WTC11 (cell line): ENCODE results near the gene NFX1. TPM values are rescaled to one million over a fixed set of nuclear protein-coding genes. Genes with fewer than 3 reads are reported as not detected.

Source experiments
- ATAC-seq: fragments of 200-7000 bp; cut with Tn5 transposase; 2 replicates; pipeline ENCODE4 v1.10.0; 2021; ENCODE audit warnings: mild to moderate bottlenecking, moderate library complexity
- CTCF ChIA-PET: fragments of 300-600 bp; sonication (Branson Sonifier 250); formaldehyde crosslinking; loops from one replicate; lab custom pipeline; 2021; ENCODE audit warnings: antibody characterized with exemption; lab: Charles Lee
- POLR2A ChIA-PET: fragments of 350-600 bp; sonication (Branson Sonifier 250); formaldehyde crosslinking; loops from one replicate; lab custom pipeline; 2021; ENCODE audit warnings: antibody characterized with exemption; lab: Charles Lee
- DNase-seq: peaks from one replicate; pipeline ENCODE4 v3.0.0; 2021; ENCODE audit warnings: low spot score
- H3K27ac Mint-ChIP-seq: 2 replicates; pipeline ENCODE4 v1.8.0; 2021; ENCODE audit warnings: mixed read lengths
- H3K27me3 Mint-ChIP-seq: 2 replicates; pipeline ENCODE4 v1.8.0; 2021; ENCODE audit warnings: low read depth, mild to moderate bottlenecking, moderate library complexity, mixed read lengths
- H3K36me3 Mint-ChIP-seq: 2 replicates; pipeline ENCODE4 v1.8.0; 2021; ENCODE audit warnings: mixed read lengths
- H3K4me1 Mint-ChIP-seq: 2 replicates; pipeline ENCODE4 v1.8.0; 2022; ENCODE audit warnings: mixed read lengths
- H3K4me3 Mint-ChIP-seq: 2 replicates; pipeline ENCODE4 v1.8.0; 2021; ENCODE audit warnings: mild to moderate bottlenecking, moderate library complexity, mixed read lengths
- H3K9me3 Mint-ChIP-seq: 2 replicates; pipeline ENCODE4 v1.8.0; 2021; ENCODE audit warnings: mixed read lengths
- ARID4B ChIP-seq: sonication (generic); formaldehyde crosslinking; IDR thresholded peaks from 2 replicates; pipeline ENCODE4 v1.8.0; 2023; ENCODE audit warnings: missing genetic modification reagents, mild to moderate bottlenecking, borderline replicate concordance
- ATF2 ChIP-seq: sonication (generic); formaldehyde crosslinking; IDR thresholded peaks from 2 replicates; pipeline ENCODE4 v1.8.1; 2022; ENCODE audit warnings: low read depth, missing genetic modification reagents, borderline replicate concordance
- ATF6 ChIP-seq: sonication (generic); formaldehyde crosslinking; IDR thresholded peaks from 2 replicates; pipeline ENCODE4 v1.8.1; 2023; ENCODE audit warnings: mild to moderate bottlenecking, missing genetic modification reagents
- CDX4 ChIP-seq: fragments of 250-450 bp; sonication (Bioruptor Pico); IDR thresholded peaks from 2 replicates; pipeline ENCODE4 v1.9.0; 2021; ENCODE audit warnings: moderate library complexity, mild to moderate bottlenecking, inconsistent platforms, borderline replicate concordance
- E2F1 ChIP-seq: sonication (generic); formaldehyde crosslinking; IDR thresholded peaks from 2 replicates; pipeline ENCODE4 v1.8.0; 2022; ENCODE audit warnings: mild to moderate bottlenecking, missing genetic modification reagents
- ELF4 ChIP-seq: sonication (generic); formaldehyde crosslinking; IDR thresholded peaks from 2 replicates; pipeline ENCODE4 v1.8.1; 2022; ENCODE audit warnings: low read depth, mild to moderate bottlenecking, moderate library complexity, missing genetic modification reagents
- ETV6 ChIP-seq: sonication (generic); formaldehyde crosslinking; IDR thresholded peaks from 2 replicates; pipeline ENCODE4 v1.8.1; 2022; ENCODE audit warnings: mild to moderate bottlenecking, missing genetic modification reagents
- JAZF1 ChIP-seq: fragments of 250-450 bp; sonication (Bioruptor Pico); IDR thresholded peaks from 2 replicates; pipeline ENCODE4 v1.9.0; 2021; ENCODE audit warnings: moderate library complexity, mild to moderate bottlenecking, inconsistent platforms
- OVOL2 ChIP-seq: fragments of 250-450 bp; sonication (Bioruptor Pico); IDR thresholded peaks from 2 replicates; pipeline ENCODE4 v1.9.0; 2021; ENCODE audit warnings: mild to moderate bottlenecking, borderline replicate concordance
- SMAD4 ChIP-seq: sonication (generic); formaldehyde crosslinking; IDR thresholded peaks from 2 replicates; pipeline ENCODE4 v1.8.0; 2022; ENCODE audit warnings: mild to moderate bottlenecking, missing genetic modification reagents
- STAT6 ChIP-seq: sonication (generic); formaldehyde crosslinking; conservative IDR thresholded peaks from 2 replicates; pipeline ENCODE4 v1.8.1; 2023; ENCODE audit warnings: mild to moderate bottlenecking, low read depth, missing genetic modification reagents, moderate library complexity
- USF2 ChIP-seq: sonication (generic); formaldehyde crosslinking; IDR thresholded peaks from 2 replicates; pipeline ENCODE4 v1.8.1; 2023; ENCODE audit warnings: mild to moderate bottlenecking, missing genetic modification reagents, moderate library complexity
- ZBTB43 ChIP-seq: sonication (generic); formaldehyde crosslinking; IDR thresholded peaks from 2 replicates; pipeline ENCODE4 v1.8.1; 2023; ENCODE audit warnings: mild to moderate bottlenecking, missing genetic modification reagents
- ZNF232 ChIP-seq: sonication (generic); formaldehyde crosslinking; IDR thresholded peaks from 2 replicates; pipeline ENCODE4 v1.8.0; 2022; ENCODE audit warnings: mild to moderate bottlenecking, missing genetic modification reagents
- ZNF281 ChIP-seq: sonication (generic); formaldehyde crosslinking; IDR thresholded peaks from 2 replicates; pipeline ENCODE4 v1.8.0; 2023; ENCODE audit warnings: mild to moderate bottlenecking, missing genetic modification reagents
- ZNF416 ChIP-seq: fragments of 250-450 bp; sonication (Bioruptor Pico); IDR thresholded peaks from 2 replicates; pipeline ENCODE4 v1.9.0; 2021; ENCODE audit warnings: mild to moderate bottlenecking, inconsistent platforms
- ZNF423 ChIP-seq: fragments of 250-450 bp; sonication (Bioruptor Pico); IDR thresholded peaks from 2 replicates; pipeline ENCODE4 v2.1.2; 2022; ENCODE audit warnings: mild to moderate bottlenecking, moderate library complexity
- total RNA-seq: library from RNA; stranded (reverse); gene quantifications from 3 replicates; pipeline ENCODE4 v1.2.3, GENCODE V29; 2021

NFX1 gene
- total RNA-seq, 1 experiment from 2014 or later = 30.9 TPM

GRCh38 chr9:33249983-33250382 lies 40.3 kb upstream of the NFX1 start (continued):
- TF ChIP-seq CDX4 (CRISPR knock-in tag) (no peak), ZBTB43 (CRISPR knock-in tag) (no peak), ZNF232 (CRISPR knock-in tag) (no peak)

- ChIA-PET POLR2A (no interaction called here), CTCF (no interaction called here)
- H3K4me1 Mint-ChIP-seq = no peaks in the 10 kb centered on the region
- ATAC-seq (no peak), DNase-seq (no peak)
- H3K9me3 Mint-ChIP-seq = no peaks in the 10 kb centered on the region
- H3K4me3 Mint-ChIP-seq = no peak overlapping the region
- no peaks in the 10 kb centered on the region for H3K27me3 Mint-ChIP-seq
- no peak overlapping the region; the same call in 1 of the 2 replicates for H3K27ac Mint-ChIP-seq
- peaks cover 21% of the 10 kb centered on the region for H3K36me3 Mint-ChIP-seq
- TF ChIP-seq USF2 (CRISPR knock-in tag) = no peak
- TF ChIP-seq ZNF416 = no peak
- TF ChIP-seq ETV6 (CRISPR knock-in tag) = no peak
- no peak for TF ChIP-seq OVOL2 (CRISPR knock-in tag)
- TF ChIP-seq E2F1 = no peak
- no peak for TF ChIP-seq ELF4 (CRISPR knock-in tag)
- no peak for TF ChIP-seq SMAD4 (CRISPR knock-in tag)
- no peak for TF ChIP-seq STAT6 (CRISPR knock-in tag)
- no peak for TF ChIP-seq JAZF1 (CRISPR knock-in tag)
- no peak for TF ChIP-seq ZNF232 (CRISPR knock-in tag)
- TF ChIP-seq ATF6 (CRISPR knock-in tag) = no peak
- TF ChIP-seq ZNF423 (CRISPR knock-in tag) = no peak
- no peak for TF ChIP-seq ZNF281 (CRISPR knock-in tag)
- TF ChIP-seq ATF2 (CRISPR knock-in tag) = no peak
- no peak for TF ChIP-seq ARID4B
Observed at GRCh38 chr9:33250458-33250995, 39.8 kb upstream of the NFX1 start.
